H1 (cell line): ENCODE data around the gene ACADVL. TPM values are rescaled to one million over a fixed set of nuclear protein-coding genes. Genes with fewer than 3 reads are reported as not detected.

ENCODE experiments used
- RNF2 ChIP-seq: fragments of 200-900, 300-1000 bp; sonication (generic); IDR thresholded peaks from 2 replicates; pipeline ENCODE4 v1.7.1; 2016; ENCODE audit warnings: borderline replicate concordance, low read depth, mild to moderate bottlenecking, antibody characterized with exemption, low read length; ENCODE audit not compliant: poor library complexity, severe bottlenecking; ENCODE audit errors: missing control alignments
- TCF12 ChIP-seq: IDR thresholded peaks from 2 replicates; pipeline ENCODE4 v1.6.1; 2011; ENCODE audit warnings: low read depth, mild to moderate bottlenecking, low read length
- polyA plus RNA-seq, 7 experiments: library from polyadenylated mRNA; depleted of rRNA in 3 of 7; stranded (reverse) in 5 of 7; unstranded in 2 of 7; fragments of >200 nt in 5 of 7; fragments of 200-250 nt in 2 of 7; gene quantifications; 1 replicate in 5 of 7; 2 replicates in 1 of 7; 4 replicates in 1 of 7; pipeline versions ENCODE4 v1.2.1 to v1.2.3, GENCODE V29; 2011 to 2013; ENCODE audit warnings: missing spikeins in 2 of 7, mixed read lengths in 2 of 7
- total RNA-seq: library from RNA; stranded (reverse); fragmentation: NEBNext Ultra II Directional; extraction: Animal tissue kit (Norgen Biotek cat#: 25700); gene quantifications from 2 replicates; pipeline ENCODE4 v1.2.1, GENCODE V29; 2021

The ACADVL gene
- total and polyA plus RNA-seq, 2 of the 8 experiments (the other 6 are each of a cell fraction or from before 2014, with no cell fraction given) = 181 to 231 TPM

DNA sequence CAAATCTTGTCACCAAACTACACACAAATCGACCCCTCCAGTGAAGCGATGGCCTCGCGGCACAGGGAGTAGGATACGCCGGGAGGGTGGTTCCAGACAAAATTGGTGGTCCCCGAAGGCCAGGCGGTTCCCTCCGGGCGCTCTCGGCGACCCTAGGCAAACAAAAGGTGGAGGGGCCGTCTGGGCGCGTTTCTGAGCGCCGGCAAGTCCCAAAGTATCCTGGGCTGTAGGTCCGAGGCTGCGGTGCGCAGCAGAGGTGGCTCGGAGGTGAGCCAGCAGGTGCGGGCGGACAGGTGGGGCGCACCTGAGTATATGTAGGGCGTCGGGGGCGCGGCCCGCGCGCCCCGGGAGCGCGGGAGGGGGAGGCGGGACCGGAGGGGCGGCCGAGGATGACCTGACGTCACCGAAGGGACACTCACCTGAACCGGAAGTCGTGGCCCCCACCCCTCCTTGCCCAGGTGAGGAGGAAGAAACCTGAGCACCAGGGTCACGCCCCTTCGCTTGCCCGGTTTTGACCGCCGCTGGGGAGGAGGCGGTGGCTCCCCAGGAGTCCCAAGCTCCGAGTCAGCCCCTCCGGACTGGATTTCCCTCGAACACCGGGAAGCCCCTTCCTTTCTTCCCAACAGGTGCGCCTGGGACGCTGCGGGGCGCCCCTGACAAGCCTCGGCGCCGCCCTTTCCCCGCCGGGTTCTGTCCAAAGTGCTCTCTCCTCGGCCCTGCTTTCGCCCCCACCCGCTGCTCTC, 42.6 kb downstream of the ACADVL start, which contains the start of gene CLDN7 (continued):
- TF ChIP-seq RNF2 (no peak), TCF12 (peak; percentile 86; the same call in 1 of the 2 replicates)
